ENCODE results near the gene SEC22A.

The SEC22A gene

DNA sequence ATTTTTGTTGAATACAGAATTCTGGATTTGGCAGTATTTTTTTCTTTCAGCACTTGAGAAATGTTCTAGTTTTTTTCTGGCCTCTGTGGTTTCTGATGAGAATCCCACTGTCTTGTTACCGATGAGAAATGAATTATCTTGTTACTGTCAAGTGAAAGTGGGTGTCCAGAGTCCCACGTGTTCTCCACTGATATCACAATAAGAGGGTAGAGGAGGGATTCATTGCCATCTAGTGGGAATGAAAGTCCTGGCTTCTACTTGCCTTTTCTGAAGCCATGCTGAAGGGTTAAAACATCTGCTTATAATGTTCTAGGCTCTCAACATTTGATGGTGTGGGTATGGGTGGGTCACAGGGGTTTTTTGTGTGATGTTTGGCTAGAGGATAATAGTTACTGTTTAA lies 66.1 kb downstream of the SEC22A start:
- DNase-seq (ENCODE audit: low read depth): no peak

DNA sequence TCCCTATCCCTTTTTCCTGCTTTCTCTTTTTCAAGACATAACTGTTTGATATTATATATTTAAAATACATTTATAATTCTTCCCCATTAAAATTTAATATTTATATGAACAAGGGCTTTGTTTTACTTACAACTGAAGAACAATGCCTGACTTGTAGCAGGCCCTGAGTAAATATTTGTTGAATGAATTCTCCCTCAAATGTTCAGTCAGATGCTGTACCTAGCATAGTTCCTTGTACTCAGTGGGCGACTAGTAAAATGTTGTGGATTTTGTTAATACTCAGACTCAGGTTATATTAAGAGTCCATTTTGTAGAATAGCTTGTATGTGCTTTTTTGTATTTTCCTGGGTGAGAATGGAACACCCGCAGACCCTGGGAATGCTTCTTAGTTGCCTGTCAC lies 69.1 kb downstream of the SEC22A start:
- no peak for DNase-seq (ENCODE audit: low read depth)

DNA sequence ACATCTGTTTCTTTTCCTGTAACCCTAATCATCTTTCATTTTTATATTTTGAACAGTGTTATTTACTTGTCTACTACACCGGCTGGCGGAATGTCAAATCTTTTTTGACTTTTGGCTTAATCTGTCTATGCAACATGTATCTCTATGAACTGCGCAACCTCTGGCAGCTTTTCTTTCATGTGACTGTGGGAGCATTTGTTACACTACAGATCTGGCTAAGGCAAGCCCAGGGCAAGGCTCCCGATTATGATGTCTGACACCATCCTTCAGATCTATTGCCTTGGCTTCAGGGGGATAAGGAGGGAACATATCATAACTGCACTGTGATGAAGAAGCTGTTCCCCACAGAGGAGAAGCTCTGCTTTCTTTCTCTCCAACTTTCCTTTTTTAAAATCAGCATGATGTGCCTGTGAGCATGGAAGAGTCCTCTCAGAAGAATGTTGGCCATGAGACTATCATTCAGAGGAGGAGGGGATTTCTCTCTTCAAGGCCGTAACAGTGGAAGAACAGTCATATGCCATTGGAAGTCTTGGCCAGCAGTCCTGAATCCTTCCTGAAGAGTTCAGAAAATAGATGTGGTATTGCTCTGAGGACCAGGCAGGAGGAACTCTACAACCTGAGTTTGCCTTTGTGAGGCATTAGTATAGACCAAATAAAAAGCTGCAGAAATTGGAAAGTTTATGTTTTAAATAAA lies 69.9 kb downstream of the SEC22A start:
- DNase-seq (ENCODE audit: low read depth): no peak

- DNase-seq (ENCODE audit: low read depth): peak; percentile 44
Observed at GRCh38 chr3:123272547-123272946, 70.8 kb downstream of the SEC22A start.

GRCh38 chr3:123275691-123276090 lies 73.9 kb downstream of the SEC22A start:
- DNase-seq (ENCODE audit: low read depth): no peak

- no peak for DNase-seq (ENCODE audit: low read depth)
Observed at GRCh38 chr3:123276346-123277006, 74.7 kb downstream of the SEC22A start.

DNA sequence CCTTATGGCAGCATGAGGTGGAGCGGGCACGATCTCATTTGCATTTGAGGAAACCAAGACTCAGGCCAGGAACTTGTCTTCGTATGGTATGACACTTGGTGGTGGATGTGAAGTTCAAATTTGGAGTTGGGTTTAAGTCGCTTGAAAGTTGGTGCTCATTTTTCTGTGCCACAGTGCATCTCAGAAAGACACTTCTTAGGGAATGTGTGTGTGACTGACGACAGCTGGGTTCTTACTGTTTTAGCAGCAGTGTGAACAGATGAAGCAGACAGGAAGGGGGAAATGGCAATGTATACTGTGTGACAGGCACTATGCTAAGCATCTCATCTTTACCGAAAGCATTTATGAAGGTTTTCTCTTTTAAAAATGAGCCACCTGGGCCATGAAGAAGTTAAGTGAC lies 75.4 kb downstream of the SEC22A start:
- no peak for DNase-seq (ENCODE audit: low read depth)

- DNase-seq (ENCODE audit: low read depth): no peak
Observed at GRCh38 chr3:123278446-123278845, 76.7 kb downstream of the SEC22A start.

DNA sequence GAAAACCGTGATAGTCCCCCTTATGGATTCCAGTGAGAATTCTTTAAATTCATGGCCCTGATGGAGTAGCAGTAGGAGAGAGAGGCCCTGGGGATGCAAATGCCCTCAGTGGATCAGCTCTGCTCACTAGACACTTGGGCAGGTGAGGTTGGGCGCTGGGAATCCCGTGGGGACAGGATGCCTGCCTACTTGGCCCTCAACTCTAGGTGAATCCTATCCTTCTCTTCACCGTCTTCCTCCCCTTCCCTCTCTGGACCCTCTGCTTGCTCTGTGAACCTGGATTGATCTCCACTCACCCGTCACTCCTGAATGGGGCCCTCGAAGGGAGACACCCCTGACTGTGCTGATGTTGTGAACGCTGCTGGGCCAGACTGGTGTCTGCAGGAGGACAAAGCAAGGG lies 77.4 kb downstream of the SEC22A start:
- DNase-seq (ENCODE audit: low read depth): no peak

DNA sequence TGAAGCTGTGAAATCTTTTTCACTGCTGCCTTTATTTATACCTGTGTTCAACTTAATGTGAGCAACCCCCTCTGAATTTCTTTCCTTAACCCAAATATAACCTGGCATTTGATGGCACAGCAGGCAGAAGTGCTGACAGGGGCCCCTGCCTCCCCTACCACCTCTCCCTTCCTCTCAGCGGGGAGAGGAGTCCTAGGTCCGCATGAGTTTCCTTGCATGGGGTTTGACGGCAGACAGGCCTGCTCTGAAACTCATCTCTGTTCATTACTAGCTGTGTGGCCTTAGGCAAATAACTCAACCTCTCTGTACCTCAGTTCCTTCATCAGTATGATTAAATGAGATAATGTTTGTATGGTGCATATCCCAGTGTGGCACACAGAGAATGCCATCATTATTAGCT lies 79.7 kb downstream of the SEC22A start:
- no peak for DNase-seq (ENCODE audit: low read depth)

DNA sequence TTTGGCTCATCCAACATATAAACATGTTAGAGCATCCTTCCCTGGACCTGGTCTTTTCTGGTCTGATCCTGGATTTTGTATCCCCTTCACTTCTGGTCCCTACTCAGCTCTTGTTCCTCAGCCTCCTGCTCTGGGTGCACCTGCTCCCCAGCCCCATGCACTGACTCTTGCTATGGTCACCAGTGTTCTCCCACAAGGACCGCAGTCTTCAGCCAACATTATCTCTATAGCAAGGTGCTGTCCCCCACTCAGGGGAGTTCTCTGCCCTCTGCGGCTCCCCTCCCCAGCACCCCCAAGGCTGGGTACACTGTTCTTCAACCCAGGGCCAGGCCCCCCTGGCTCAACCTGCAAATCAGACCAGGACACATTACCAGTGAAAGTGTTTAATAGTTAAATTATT lies 80.2 kb downstream of the SEC22A start:
- no peak for DNase-seq (ENCODE audit: low read depth)

- no peak for DNase-seq (ENCODE audit: low read depth)
Observed at GRCh38 chr3:123282461-123282860, 80.7 kb downstream of the SEC22A start.

- no peak for DNase-seq (ENCODE audit: low read depth)
Observed at GRCh38 chr3:123283074-123283473, 81.3 kb downstream of the SEC22A start.

- no peak for DNase-seq (ENCODE audit: low read depth)
Observed at GRCh38 chr3:123283657-123284398, 82.1 kb downstream of the SEC22A start.

DNA sequence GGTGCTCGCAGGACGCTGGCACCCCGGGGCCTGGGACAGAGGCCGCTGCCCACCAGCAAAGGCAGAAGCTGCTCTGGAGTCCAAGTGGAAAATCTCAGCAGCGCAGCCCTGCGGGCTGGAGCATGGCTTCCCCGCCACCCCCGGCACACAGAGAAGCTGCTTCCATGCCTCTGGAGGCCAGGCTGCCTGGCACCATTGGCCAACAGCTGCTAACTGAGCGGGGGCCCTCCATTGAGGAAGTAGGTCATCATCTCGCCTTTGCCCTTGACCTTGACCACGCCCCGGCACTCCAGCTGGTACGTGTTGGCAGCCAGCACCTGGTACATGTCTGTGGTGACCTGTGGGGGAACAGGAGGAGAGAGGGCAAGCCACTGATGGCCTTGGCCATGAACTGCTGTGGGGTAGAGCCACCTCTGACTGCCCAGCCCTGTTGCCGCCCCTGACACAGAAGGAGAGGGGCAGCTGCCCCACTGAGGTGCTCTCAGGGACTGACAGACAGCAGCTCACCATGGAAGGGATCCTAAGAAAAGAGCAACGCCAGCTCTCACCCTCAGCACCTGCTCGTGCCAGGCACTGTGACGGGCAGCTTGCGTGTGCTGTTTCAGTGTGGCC lies 82.8 kb downstream of the SEC22A start:
- no peak for DNase-seq (ENCODE audit: low read depth)

DNA sequence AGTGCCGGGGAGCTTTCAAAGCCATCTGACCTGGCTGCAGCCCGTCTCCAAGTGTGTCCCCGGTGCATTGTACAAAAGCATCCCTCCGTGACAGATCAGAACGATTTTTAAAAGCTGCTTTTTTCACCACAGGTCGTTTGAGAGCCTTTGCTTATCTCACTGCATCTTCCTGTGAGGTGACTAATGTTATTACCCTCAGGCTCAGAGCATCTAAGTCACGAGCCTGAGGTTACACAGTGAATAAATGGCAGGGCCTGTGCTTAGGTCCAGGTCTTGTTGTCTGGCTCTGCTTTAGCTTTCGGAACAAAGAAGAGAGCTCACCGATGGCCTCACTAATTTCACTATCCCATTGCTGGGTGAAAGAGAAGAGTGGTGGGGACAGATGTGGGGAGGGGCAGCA lies 83.3 kb downstream of the SEC22A start:
- DNase-seq (ENCODE audit: low read depth): no peak

- DNase-seq (ENCODE audit: low read depth): no peak
Observed at GRCh38 chr3:123285479-123285878, 83.7 kb downstream of the SEC22A start.

DNA sequence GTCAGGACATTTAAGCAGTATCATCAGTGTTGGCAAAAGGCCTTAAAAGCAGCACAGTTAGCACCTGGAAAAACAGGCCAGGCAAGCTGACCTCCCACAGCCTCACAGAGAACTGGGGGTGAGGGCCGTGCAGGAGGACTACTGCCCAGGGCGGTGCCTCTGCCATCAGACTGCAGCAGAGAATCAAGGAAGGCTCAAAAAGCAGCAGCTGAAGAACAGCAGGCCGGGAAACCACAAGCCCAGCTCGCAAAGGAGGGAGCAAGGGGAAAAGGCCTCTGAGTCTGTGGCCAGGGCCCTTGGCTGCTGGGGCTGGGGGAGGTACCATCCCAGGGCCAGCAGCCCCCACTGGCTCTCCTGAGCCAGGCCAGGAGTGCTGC lies 84.2 kb downstream of the SEC22A start:
- no peak for DNase-seq (ENCODE audit: low read depth)

DNA sequence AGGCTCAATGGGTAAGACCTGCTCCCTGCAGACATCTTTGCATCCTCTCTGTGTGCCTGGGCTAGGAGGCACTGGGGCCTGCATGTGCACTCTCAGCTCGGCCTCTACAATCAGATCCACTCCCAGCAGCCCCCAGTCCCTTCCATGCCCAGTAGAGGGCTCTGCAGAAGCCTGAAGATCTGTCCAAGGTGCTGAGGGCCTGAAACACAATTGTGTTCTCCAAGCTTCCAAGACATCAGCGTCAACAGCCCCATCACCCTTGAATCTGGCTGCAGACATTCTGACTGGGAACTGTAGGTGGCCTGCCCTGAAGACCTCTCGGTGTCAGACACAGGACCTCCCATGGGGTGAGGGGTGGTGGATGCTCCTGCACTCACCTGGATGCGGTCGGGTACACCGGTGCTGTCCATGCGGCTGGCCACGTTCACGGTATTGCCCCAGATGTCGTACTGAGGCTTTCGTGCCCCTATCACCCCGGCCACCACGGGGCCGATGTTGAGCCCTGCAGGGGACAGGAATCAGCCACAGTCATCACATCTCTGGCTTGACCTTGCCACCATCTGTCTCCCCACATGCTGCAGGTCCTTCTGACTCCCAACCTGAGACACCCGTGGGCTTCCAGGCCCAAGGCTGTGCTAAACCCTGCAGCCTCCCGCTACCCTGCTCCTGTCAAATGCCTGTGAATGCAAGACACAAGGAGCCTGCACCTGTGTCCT lies 84.7 kb downstream of the SEC22A start:
- peak; percentile 53 for DNase-seq (ENCODE audit: low read depth)

DNA sequence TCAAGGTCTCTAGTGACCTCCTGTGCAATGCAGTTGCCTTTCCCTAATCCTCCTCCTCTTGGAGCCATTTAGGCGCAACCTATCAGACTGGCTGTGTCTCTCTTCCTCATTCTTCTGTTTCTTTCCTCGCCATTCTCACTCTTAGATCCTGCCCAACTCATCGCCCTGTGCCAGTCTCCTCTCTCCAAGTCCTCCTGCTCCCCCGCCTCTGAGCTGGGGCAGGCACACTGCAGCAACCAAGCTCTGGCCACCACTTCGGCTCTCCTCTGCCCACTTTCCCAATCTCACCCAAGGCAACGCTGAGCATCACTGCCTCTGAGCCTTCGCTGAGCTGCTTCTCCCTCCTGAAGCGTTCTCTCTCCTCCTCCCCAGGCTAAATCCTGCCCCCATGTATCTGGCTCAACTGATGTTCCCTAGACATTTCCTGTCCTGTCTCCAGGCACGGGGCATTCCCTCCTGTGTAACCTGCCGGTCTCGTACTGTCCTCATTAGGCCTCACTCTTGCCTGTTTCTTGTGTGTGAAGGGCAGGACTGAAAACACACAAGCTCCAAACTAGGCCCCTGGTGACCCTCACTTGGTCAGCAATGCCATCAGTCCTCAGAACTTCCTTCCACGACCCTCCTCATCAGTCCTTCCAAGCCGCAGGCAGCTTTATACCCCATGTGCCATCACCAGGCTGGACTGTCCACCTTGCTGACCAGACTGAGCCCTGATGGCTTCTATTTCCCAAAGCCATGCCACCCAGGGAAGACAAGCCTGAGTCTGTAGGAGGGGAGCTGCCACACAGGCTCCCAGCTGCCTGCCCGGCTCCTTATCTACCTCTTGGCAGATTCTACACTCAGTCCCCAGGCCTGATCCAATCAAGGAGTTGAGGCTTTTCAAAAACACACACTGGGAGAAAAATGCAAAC lies 85.6 kb downstream of the SEC22A start:
- DNase-seq (ENCODE audit: low read depth): no peak

GRCh38 chr3:123287962-123288302 lies 86.2 kb downstream of the SEC22A start:
- DNase-seq (ENCODE audit: low read depth): no peak

Measured in fibroblast of gingiva (primary cell).